Fibroblast of skin of abdomen (primary cell): Measurements from ENCODE around the gene RASA3.
"Not testable (repeated sequence)": the region's sequence is repeated elsewhere in the genome, so short reads cannot be mapped to it uniquely, and the experiment has no call there.

Source experiments
- DNase-seq: peaks from one replicate; pipeline ENCODE4 v3.0.0-alpha.2; 2013

The RASA3 gene

DNA sequence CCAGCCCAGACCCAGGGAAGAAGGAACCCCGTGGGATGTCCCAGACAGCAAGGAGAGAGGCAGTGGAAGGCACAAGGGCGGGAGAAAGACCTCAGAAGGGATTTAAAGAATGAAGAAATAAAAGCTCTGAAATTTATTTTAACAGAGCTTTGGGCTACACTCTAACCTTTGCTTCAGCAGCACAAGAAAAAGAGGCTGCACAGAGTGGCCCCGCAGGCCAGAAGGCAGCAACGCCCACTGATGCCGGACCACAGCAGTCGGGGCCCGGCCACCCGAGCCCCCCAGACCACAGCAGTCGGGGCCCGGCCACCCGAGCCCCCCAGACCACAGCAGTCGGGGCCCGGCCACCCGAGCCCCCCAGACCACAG is 33.8 kb downstream of the RASA3 start:
- not testable (repeated sequence) for DNase-seq

DNA sequence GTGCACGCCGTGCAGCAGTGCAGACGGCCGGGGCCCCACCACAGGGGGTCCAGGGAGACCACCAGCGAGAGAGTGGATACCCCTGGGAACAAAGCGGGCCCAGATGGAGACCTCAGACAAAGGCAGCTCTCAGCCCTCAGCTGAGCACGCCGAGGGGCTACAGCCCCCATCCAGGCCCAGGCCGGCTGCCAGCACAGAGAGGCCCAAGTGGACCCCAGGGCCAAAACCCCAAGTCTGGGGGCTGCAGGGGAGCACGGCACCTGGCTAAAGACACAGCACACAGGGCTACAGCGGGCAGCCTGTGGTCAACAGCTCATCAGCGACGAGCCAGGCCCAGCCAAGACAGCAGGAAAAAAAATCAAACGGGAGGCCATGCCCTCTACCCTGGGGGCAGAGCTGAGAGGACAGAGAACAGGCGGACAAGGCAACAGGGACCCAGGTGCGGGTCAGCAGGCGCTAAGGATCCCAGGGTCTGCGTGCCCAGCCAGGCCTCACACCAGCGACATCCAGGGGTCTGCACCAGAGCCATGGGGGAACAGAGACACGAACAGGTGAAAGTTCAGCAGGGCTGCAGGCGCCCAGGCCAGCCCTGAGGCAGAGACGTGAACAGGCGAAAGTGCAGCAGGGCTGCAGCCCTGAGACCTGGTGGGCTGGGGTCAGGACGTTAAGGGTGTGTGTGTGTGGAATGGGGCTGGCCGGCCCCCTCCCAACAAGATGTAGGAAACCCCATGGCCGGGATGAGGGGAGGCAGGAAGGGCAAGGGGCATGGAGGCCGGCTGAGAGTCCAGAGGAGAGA is 34.3 kb downstream of the RASA3 start:
- DNase-seq: no peak

DNA sequence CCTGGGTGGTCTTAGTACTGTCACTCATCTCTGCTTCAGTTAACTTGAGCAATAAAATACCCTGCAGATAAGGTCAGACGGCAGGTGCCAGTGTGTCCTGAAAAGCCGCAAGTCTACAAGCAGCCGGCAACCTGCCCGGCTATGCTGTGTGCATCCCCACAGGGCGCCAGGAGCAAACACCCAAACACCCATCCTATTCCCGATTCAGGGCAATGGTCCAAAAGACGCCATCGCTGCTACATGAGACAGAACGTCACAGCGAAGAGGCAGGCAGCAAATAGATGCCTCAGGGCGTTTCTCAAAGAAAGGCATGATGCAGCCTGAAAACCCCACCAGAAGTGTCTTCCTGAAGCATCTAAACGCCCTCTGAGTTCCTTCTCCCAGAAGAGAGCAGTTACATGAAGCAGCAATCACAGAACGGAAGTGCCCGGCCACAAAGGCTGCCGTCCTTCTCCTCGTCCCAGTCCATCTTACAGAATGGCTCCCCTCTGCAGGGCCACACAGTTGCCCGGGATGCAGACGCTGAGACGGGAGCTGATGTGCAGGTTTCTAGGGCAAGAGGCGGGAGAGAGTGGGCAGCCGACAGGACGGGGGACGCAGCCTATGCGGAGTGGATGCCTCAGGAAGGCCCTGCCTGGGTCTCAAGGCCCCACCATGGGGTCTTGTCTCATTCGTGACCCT is 35.1 kb downstream of the RASA3 start:
- no peak for DNase-seq

DNA sequence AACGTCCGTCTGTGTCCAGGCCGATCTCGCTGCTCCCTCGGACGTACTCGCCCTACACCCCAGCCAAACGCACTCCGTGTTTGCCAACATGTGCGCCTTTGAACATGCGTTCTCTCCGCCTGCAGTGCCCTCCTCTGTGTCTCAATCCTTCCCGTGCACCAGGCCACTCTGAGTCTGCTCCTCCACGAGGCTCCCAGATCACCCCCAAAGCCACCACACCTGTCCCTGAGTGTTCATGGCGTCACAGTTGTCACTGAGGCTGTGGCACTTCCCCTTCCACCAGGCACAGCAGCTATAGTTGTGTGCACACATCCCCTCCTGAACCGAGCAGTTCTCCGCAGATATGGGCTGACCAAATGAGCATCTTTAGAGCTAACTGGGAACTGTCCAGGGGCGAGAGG is 35.6 kb downstream of the RASA3 start:
- no peak for DNase-seq

DNA sequence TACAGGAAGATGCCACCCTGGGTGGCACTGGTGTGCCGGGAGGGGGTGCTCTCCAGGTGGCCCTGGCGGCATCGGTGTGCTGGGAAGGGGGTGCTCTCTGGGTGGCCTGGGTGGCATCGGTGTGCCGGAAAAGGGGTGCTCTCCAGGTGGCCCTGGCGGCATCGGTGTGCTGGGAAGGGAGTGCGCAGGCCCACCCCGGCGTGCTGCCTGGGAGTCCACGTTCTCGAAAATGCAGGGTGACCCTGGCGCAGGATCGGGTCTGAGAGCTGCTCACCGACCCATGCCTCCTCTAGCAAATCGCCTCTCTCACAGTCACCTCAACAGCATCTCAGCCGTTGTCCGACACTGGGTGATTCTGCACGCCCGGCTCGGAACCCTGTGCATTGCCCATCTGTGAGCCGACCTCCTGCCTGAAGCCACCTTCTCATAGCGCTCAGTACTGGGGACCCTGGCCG is 36.4 kb downstream of the RASA3 start:
- no peak for DNase-seq

DNA sequence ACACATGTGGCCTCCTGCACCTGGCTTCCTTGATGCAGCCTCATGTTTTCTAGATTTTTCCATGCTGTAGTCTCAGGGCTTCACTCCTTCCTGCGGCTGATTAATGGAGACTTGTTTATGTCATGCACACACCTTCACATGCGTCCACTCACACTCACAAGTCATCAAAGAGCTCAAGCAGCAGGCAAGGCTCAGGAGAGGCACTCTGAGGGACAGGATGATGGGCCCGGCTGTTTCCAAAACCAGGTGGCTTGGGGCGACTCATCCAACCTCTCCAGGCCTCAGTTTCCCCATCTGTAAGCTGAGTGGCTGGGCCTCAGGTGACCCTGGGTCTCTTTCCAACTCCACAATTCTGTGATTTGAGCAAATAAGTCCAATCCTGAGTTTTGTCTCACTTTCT is 36.9 kb downstream of the RASA3 start:
- no peak for DNase-seq

DNA sequence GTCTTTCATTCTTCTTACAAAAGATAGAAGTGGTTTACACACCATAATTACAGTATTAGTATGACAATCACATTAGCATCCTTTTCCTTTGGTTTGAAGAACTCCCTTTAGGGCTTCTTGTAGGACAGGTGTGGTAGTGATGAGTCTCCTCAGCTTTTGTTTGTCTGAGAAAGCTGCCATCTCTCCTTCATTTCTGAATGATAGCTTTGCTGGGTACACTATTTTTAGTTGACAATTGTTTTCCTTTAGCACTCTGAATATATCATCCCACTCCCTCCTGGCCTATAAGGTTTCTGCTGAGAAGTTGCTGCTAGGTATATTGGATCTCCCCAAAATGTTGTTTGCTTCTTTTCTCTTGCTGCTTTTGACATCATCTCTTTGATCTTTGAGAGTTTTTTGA is 39.3 kb downstream of the RASA3 start:
- DNase-seq: no peak

DNA sequence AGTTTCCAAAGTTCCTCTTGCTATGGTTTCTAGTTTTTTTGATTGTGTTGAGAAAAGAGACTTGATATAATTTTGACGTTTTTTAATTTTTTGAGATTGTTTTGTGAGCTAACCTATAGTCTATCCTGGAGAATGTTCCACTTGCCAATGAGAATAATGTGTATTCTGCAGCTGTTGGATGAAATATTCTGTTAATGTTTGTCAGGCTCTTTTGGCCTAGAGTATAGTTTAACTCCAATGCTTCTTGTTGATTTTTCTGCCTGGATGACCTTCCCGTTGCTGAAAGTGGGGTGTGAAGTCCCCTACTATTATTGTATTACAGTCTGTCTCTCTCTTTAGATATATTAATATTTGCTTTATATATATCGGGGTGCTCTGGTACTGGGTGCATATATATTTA is 40.0 kb downstream of the RASA3 start:
- DNase-seq: no peak

DNA sequence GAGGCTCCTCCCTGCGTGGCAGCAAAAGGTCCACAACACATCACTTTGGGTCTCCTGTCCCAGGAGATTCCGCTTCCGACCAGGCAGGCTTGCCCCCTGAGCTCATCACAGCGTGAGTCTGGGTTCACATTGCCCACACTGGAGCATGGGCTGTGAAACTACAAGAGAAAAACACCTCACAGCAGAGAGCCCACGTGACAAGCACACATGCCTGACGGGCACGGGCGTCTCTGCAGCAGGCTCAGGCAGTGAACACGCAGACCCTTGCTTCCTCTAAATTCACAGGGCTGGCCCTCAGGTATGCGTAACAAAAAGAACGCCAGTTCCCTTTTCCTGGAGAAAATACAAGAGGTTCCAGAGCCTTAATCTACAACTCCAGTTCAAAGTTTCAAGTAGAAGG is 41.9 kb downstream of the RASA3 start:
- DNase-seq: no peak

DNA sequence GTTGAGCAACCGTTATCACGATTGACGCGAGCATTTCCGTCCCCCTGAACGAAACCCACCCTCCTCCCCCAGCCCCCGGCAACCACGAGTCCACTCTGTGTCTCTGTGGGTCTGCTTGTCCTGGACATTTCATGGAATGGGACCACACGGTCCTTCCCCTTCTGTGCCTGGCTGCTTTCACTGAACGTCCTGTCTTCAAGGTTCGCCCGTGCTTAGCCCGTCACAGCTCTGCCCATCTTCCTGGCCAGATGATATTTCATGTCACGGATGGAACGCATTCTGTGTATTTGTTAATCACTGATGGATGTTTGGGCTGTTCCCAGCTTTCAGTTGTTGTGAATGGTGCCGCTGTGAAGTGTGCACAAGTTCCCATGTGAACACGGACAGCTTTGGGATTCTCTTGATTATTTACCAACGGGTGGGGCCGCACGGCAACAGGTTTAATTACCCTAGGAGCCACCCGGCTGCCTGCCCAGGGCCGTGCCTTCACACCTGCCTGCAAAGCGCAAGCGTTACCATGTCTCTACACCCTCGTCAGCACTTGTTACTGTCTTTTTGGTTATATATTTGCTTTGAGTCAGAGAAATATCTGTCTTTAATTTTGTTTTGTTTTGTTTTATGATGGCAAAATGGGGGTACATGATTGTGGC is 42.5 kb downstream of the RASA3 start:
- DNase-seq: no peak

DNA sequence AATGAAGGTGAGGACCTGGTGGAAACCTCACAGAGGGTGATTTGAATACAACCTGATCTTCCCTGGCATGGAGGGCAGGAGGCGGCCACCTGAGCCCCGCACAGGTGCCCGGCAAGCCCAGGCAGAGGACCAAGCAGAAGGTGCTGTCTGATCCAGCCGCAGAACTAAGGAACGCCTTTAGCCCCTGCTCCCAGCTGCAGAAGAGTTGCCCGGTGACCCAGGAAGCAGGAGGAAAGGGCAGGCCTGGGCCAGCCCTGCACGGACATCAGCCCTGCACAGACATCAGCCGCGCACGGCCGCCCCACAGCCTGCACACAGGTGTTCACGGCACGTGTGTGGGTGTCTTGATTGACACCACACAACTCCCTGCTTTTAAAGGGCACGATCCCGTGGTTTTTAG is 43.1 kb downstream of the RASA3 start:
- no peak for DNase-seq

DNA sequence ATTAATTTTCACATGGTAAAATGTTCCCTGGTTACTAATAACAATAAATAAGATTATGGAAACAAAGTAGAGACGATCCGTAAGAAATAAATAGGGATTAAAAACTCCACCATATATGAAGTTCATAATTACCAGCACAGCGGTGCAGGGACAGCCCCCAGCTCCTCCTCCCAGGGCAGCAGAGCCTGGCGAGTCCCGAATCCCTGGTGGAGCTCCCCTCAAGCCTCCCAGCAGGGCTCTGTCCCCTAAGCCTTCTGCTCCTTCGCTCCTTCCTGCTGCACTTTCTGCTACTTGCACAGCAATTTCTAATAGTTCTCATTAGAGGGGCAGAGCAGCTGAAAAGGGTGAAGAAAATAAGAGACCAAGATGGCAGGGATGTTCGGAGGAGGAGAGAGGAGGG is 43.6 kb downstream of the RASA3 start:
- no peak for DNase-seq

DNA sequence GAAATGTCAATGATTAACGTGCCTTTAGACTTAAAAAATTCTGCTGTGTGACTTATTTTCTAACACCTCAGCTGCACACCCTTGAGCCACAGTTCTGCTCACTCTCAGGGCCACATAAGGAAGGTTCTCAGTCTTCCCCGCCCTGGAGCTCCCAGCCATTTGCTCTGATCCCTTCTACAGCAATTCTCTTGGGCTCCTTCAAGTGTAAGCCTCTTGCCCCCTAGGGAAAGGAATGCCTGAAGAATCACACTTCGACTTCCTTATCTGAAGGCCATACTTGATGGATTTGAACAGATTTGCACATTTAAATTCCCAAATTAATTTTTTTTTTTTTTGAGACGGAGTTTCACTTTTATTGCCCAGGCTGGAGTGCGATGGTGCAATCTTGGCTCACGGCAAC is 44.2 kb downstream of the RASA3 start:
- DNase-seq: no peak

DNA sequence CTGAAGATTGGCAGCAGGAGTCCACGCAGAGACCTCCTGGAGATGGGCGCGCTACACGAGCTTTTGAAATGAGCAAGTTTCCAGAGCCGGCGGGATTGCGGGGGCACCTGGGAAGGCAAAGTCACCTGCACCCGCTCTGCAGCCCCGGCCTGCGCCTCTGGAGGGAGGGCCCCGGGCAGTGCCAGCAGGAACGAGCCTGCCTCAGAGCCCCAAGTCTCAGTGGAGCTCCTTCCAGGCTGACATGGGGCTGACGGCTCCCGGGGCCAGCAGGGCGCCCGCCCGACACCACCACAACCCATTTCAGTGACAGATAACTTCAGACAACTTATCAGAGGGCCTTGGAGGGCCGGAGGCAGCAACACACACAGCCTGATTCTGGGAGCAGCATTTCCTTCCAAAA is 45.0 kb downstream of the RASA3 start:
- no peak for DNase-seq

DNA sequence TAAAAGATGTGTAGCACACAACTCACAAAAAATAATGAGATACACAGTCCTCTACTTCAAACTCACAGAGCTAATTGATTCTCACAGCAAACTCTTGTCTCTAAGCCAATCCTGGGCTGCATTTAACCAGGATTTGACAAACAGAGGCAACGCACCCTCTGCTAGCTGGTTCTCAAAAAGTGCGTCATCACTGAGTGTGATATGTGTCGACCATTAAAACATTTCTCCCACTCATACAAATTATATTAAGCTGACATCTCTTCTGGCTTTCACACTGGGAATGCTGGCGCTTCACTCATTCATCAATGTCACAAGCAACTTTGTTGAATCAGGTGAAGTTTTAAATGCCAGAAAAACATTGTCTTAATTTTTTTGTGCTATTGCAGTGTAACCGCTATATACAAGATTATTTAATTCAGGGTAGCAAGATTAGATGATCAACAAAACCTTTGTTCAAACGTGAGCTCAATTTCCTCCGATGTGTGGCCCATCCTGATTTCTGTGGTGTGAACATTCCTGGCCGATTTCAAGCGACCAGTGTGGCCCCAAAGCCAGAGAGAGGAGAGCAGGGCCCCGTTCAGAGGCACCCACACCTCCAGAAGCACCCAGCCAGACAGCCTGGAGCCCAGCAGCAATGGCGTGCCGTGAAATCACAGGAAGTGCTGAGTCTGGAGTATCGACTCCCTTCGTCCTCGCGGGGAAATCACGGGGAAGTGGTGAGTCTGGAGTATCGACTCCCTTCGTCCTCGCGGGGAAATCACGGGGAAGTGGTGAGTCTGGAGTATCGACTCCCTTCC is 49.4 kb downstream of the RASA3 start:
- DNase-seq: no peak

DNA sequence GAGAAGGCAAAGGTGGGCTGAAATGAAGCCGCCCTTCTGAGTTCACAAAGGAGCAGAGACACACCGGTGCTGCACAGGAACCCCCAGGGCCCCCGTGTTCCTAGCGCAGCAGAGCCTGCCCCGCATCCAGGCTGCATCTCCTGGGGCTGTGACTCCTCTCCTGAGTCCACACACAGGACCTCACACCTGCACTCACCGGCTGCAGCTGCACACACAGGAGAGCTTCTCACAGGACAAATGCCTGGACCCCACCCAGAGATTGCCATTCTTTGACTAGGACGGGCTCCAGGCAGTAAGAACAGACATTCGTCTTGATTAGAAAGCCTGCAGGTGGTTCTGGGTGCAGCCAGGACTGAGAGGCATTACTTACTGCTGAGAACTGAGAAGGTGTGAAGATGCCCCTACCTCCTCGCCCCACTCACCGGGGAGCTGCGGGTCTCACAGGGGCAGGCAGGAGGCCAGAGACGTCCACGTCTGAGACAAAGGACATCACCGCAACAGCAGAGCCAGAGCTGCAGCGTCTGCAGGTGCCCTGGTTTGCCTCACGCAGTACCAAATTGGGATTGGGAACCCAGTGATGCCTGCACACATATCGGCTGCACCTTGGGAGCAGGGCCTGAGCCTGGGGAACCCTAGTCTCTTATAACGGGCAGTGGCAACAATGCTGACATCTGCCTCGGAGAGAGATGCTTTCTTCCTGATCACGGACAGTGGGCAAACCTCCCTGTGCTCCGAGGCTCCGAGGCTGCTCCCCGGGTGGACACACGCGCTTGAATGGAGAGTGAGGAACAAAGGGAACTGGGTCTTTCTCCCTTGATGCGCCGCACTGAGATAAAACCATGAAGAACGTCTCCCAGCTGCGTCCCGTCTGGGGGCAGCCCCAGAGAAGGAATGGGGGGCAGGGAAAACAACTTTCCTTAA is 50.4 kb downstream of the RASA3 start:
- no peak for DNase-seq

DNA sequence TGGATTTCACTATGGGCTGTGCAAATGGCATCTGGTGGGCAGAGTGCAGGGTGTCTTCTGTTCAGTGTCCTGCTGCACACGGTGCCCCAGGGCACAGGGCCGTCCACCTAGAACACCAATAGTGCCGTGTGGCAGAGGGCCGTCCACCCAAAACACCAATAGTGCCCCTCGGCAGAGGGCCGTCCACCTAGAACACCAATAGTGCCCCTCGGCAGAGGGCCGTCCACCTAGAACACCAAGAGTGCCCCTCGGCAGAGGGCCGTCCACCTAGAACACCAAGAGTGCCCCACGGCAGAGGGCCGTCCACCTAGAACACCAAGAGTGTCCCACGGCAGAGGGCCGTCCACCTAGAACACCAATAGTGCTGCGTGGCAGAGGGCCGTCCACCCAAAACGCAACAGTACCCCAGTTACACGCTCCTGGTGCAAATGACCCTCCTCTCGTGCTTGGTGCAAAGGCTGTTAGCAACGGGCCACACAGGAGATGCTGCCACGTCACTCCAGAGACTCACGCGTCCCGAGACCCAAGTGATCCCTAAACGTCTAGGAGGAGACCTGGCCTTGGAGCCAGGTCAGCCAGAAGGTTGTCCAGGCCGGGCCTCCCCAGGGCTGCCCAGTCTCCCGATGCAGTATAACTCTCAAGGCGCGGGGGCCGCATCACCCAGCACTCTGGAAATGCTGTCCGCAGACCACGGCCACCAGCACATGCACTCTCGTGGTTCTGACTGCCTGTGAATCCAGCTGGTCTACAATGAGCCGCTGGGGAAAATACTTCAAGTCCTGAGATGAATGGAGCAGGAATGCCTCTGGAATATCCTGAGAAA is 51.5 kb downstream of the RASA3 start:
- DNase-seq: no peak

DNA sequence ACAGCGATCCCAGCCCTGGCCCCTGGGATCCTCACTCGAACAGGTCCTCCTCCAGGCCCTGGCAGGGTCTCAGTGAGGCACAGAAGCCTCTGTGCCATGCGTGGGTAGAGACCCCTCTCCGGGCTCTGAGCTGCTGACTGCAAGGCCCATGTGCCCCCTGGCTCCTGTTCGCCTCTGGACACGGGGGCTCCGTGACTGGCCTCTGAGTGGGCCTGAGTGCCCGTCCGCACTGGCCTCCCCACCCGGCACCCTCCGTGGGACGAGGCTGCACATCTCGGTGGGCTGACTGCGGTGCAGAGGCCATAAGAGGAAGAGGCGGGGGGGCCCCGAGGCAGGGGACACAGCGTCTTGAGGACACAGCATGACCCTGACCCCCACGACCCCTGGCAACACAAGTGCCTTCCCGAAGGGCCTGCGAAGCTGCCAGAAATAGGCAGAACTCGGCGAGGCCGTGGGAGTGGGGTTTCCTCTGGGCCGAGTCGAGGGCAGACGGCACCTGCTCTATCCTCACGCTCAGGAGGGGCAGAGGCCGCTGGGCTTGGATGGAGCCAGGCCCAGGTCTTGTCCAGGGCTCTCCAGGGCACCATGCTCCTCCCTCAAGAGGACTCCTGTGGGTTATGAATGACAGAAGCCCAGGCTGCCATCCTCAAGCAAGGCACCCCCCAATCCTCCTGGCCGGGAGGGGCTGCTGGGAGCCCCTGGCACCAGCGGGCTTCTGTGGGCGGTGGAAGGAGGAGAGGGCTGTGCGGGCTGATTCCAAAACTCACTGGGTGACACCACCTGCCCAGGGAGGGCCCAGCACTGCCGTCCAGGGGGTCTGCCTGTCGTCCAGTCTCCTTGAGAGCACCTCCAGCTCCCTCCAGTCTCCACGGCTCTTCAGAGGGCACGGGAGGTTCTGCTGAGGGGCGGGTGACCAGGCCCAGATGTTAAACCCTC is 52.6 kb downstream of the RASA3 start:
- no peak for DNase-seq
